ENCODE data around the gene MEGF11. TPM values are rescaled to one million over a fixed set of nuclear protein-coding genes. Genes with fewer than 3 reads are reported as not detected.

The MEGF11 gene
- polyA plus RNA-seq, 1 donor, result 0.66 TPM

- H3K27ac ChIP-seq (ENCODE audit: low read length), result no peak overlapping the region
- no peaks in the 10 kb centered on the region for H3K9me3 ChIP-seq (ENCODE audit: control insufficient read depth, low read depth, low read length)
- H3K36me3 ChIP-seq (ENCODE audit: control insufficient read depth, insufficient read depth, low read length), result no peaks in the 10 kb centered on the region
- 100% methylated on average over 1 of the region's 3 CpGs for WGBS (ENCODE audit: insufficient coverage, low lambda C conversion rate)
- H3K4me1 ChIP-seq (ENCODE audit: control insufficient read depth, insufficient read depth, low read length), result no peaks in the 10 kb centered on the region
- no peak for DNase-seq
- H3K4me3 ChIP-seq (ENCODE audit: low read length), result no peak overlapping the region
- H3K27me3 ChIP-seq (ENCODE audit: control insufficient read depth, insufficient read depth, low read length), result peaks cover 4% of the 10 kb centered on the region
These were observed 150.3 kb downstream of the MEGF11 start for GRCh38 chr15:66103293-66103590.

- no peak for DNase-seq
- Histone ChIP-seq H3K9me3 (ENCODE audit: control insufficient read depth, low read depth, low read length) (no peaks in the 10 kb centered on the region), H3K27me3 (ENCODE audit: control insufficient read depth, insufficient read depth, low read length) (peaks cover 4% of the 10 kb centered on the region), H3K4me3 (ENCODE audit: low read length) (no peak overlapping the region), H3K27ac (ENCODE audit: low read length) (no peak overlapping the region), H3K4me1 (ENCODE audit: control insufficient read depth, insufficient read depth, low read length) (no peaks in the 10 kb centered on the region), H3K36me3 (ENCODE audit: control insufficient read depth, insufficient read depth, low read length) (no peaks in the 10 kb centered on the region)
- 100% methylated on average over 1 of the region's 5 CpGs for WGBS (ENCODE audit: insufficient coverage, low lambda C conversion rate)
These were observed 150.8 kb downstream of the MEGF11 start for GRCh38 chr15:66102563-66103292.

- no peak overlapping the region for H3K27ac ChIP-seq (ENCODE audit: low read length)
- no CpG with 5 or more reads among the region's 10 CpGs for WGBS (ENCODE audit: insufficient coverage, low lambda C conversion rate)
- no peak for DNase-seq
- peaks cover 4% of the 10 kb centered on the region for H3K27me3 ChIP-seq (ENCODE audit: control insufficient read depth, insufficient read depth, low read length)
- no peak overlapping the region for H3K4me3 ChIP-seq (ENCODE audit: low read length)
- H3K36me3 ChIP-seq (ENCODE audit: control insufficient read depth, insufficient read depth, low read length), result no peaks in the 10 kb centered on the region
- H3K9me3 ChIP-seq (ENCODE audit: control insufficient read depth, low read depth, low read length), result no peaks in the 10 kb centered on the region
- no peaks in the 10 kb centered on the region for H3K4me1 ChIP-seq (ENCODE audit: control insufficient read depth, insufficient read depth, low read length)
These were observed 151.7 kb downstream of the MEGF11 start for GRCh38 chr15:66101715-66102395.

DNA sequence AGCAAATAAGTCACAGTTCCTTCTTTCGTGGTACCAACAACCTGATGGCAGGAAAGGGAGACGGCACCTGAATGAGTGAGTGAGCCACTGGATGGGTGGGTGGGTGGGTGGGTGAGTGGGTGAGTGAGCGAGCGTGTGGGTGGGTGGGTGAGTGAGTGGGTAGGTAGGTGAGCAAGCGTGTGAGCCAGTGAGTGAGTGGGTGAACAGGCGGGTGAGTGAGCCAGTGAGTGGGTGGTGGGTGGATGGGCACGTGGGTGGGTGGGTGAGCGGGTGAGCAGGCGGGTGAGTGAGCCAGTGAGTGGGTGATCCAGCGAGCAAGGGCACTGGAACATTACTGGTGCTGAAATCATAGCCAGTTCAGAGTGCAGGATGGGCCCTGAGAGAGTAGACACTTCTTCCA is 152.8 kb downstream of the MEGF11 start:
- Histone ChIP-seq H3K27ac (ENCODE audit: low read length) (no peak overlapping the region), H3K4me1 (ENCODE audit: control insufficient read depth, insufficient read depth, low read length) (no peaks in the 10 kb centered on the region), H3K4me3 (ENCODE audit: low read length) (no peak overlapping the region), H3K9me3 (ENCODE audit: control insufficient read depth, low read depth, low read length) (no peaks in the 10 kb centered on the region), H3K36me3 (ENCODE audit: control insufficient read depth, insufficient read depth, low read length) (no peaks in the 10 kb centered on the region), H3K27me3 (ENCODE audit: control insufficient read depth, insufficient read depth, low read length) (peaks cover 7% of the 10 kb centered on the region)
- no CpG with 5 or more reads among the region's 10 CpGs for WGBS (ENCODE audit: insufficient coverage, low lambda C conversion rate)
- no peak for DNase-seq

DNA sequence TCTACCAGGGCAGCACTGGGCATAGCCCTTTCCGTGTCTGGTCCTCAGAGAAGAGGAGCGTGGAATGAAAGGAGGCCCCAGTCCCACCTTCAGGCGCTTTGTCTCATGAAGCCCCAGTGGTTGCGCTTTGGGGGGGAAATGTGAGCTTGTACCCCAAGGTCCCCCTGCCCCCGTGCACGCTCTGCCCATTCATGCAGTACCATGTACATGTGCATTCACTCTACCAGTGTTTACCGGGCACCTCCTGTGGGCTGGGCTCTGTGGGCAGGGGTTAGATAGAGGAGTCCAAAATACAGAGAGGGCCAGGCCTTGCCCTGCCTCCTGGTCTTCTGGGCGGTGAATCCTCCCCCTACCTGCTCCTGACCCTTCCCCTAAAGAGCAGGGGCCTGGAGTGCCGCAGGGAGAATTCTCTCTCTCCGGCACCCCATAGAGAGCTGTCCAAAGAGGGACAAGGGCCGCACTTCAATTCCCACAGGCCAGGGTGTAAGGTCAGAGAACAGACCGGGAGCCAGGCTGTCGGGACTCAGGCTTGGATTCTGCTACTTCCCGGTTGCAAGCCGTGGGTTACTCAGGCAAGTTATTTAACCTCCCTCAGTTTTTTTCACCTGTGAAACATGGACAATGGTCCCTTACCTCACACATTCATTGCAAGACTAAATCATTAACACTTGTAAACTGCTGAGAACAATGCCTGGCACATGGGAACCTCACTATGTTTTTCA is 153.4 kb downstream of the MEGF11 start:
- no peaks in the 10 kb centered on the region for H3K4me1 ChIP-seq (ENCODE audit: control insufficient read depth, insufficient read depth, low read length)
- no peaks in the 10 kb centered on the region for H3K9me3 ChIP-seq (ENCODE audit: control insufficient read depth, low read depth, low read length)
- no peak overlapping the region for H3K27ac ChIP-seq (ENCODE audit: low read length)
- WGBS (ENCODE audit: insufficient coverage, low lambda C conversion rate), result no CpG with 5 or more reads among the region's 15 CpGs
- H3K27me3 ChIP-seq (ENCODE audit: control insufficient read depth, insufficient read depth, low read length), result peaks cover 7% of the 10 kb centered on the region
- no peak for DNase-seq
- no peak overlapping the region for H3K4me3 ChIP-seq (ENCODE audit: low read length)
- no peaks in the 10 kb centered on the region for H3K36me3 ChIP-seq (ENCODE audit: control insufficient read depth, insufficient read depth, low read length)

- Histone ChIP-seq H3K27me3 (ENCODE audit: control insufficient read depth, insufficient read depth, low read length) (peaks cover 11% of the 10 kb centered on the region), H3K9me3 (ENCODE audit: control insufficient read depth, low read depth, low read length) (no peaks in the 10 kb centered on the region), H3K4me1 (ENCODE audit: control insufficient read depth, insufficient read depth, low read length) (no peaks in the 10 kb centered on the region), H3K27ac (ENCODE audit: low read length) (no peak overlapping the region), H3K4me3 (ENCODE audit: low read length) (no peak overlapping the region), H3K36me3 (ENCODE audit: control insufficient read depth, insufficient read depth, low read length) (no peaks in the 10 kb centered on the region)
- DNase-seq, result no peak
- WGBS (ENCODE audit: insufficient coverage, low lambda C conversion rate), result no CpG with 5 or more reads among the region's 5 CpGs
These were observed 155.6 kb downstream of the MEGF11 start for GRCh38 chr15:66098022-66098363.

- WGBS (ENCODE audit: insufficient coverage, low lambda C conversion rate), result no CpG with 5 or more reads among the region's 15 CpGs
- no peak for DNase-seq
These were observed 156.2 kb downstream of the MEGF11 start for GRCh38 chr15:66097151-66098021.

DNA sequence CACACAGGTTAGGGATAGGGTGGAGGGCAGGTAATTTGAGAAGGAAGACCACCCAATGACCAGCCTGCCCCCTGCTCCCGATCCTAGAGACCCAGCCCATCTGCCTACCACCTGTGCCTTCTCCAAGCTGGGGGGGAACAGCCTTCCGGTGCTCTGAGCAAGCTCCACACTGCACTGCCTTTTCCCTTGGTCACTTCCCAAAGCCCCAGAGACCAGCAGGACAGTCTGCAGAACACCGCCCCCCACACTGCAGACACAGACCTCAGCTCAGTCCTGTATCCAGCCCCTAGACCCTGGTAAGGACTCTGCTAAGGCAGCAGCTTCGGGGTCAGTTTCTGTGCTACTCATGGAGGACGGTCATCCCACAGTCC is 156.9 kb downstream of the MEGF11 start:
- WGBS (ENCODE audit: insufficient coverage, low lambda C conversion rate), result no CpG with 5 or more reads among the region's 5 CpGs
- DNase-seq, result no peak

More at GRCh38 chr15:66097151-66098021, 156.2 kb downstream of the MEGF11 start:
- H3K36me3 ChIP-seq (ENCODE audit: control insufficient read depth, insufficient read depth, low read length), result no peaks in the 10 kb centered on the region
- peaks cover 11% of the 10 kb centered on the region for H3K27me3 ChIP-seq (ENCODE audit: control insufficient read depth, insufficient read depth, low read length)
- no peak overlapping the region for H3K27ac ChIP-seq (ENCODE audit: low read length)
- H3K4me3 ChIP-seq (ENCODE audit: low read length), result no peak overlapping the region
- H3K4me1 ChIP-seq (ENCODE audit: control insufficient read depth, insufficient read depth, low read length), result no peaks in the 10 kb centered on the region
- no peaks in the 10 kb centered on the region for H3K9me3 ChIP-seq (ENCODE audit: control insufficient read depth, low read depth, low read length)

DNA sequence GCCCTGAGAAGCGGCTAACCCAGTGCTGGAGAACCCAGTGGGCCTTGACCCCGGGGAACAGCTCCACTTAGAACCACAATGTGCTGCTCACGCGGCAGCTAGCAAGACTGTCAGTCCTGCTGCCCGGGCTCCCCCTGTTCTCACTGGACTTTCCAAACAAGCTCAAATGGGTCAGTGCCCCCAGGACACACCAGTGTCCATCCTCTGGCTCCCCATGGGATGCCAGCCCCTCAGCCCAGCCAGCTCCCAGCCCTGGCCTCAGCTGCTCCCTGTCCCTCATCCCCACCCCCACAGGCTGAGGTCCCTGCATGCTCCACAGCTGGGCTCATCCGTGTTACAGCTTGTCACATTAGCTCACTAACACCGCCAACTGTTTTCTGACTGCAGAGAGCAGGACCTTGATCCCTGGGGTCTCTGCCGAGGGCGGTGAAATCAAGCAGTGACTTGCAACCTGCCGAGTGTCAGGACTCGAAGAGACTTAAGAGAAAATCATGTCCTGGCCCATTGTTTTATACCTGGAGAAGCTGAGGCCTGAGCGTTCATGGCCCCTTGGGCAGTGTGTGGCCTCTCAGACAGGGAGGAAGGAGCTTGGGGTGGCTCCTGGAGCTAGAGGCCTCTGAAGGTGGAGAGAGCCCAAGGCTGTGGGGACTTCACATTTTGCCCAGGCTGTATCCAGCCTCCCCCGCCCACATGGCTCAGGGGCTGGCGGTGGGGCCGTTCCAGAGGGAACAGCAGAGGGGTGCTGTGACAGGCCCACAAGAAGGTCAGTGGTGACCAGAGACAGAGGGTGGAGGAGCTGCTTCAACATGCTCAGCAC is 157.5 kb downstream of the MEGF11 start:
- DNase-seq, result peak in 1 of 2 donors; percentile 22
- Histone ChIP-seq H3K27me3 (ENCODE audit: control insufficient read depth, insufficient read depth, low read length) (peaks cover 11% of the 10 kb centered on the region), H3K4me3 (ENCODE audit: low read length) (no peak overlapping the region), H3K4me1 (ENCODE audit: control insufficient read depth, insufficient read depth, low read length) (no peaks in the 10 kb centered on the region), H3K27ac (ENCODE audit: low read length) (no peak overlapping the region), H3K36me3 (ENCODE audit: control insufficient read depth, insufficient read depth, low read length) (no peaks in the 10 kb centered on the region), H3K9me3 (ENCODE audit: control insufficient read depth, low read depth, low read length) (no peaks in the 10 kb centered on the region)
- WGBS (ENCODE audit: insufficient coverage, low lambda C conversion rate), result no CpG with 5 or more reads among the region's 15 CpGs

More for the DNA sequence above, 156.9 kb downstream of the MEGF11 start:
- H3K27ac ChIP-seq (ENCODE audit: low read length), result no peak overlapping the region
- no peak overlapping the region for H3K4me3 ChIP-seq (ENCODE audit: low read length)
- H3K9me3 ChIP-seq (ENCODE audit: control insufficient read depth, low read depth, low read length), result no peaks in the 10 kb centered on the region
- H3K4me1 ChIP-seq (ENCODE audit: control insufficient read depth, insufficient read depth, low read length), result no peaks in the 10 kb centered on the region
- no peaks in the 10 kb centered on the region for H3K36me3 ChIP-seq (ENCODE audit: control insufficient read depth, insufficient read depth, low read length)
- peaks cover 11% of the 10 kb centered on the region for H3K27me3 ChIP-seq (ENCODE audit: control insufficient read depth, insufficient read depth, low read length)
